ENCODE measurements around the gene KIN.

KIN gene

GRCh38 chr10:7768417-7768816, 19.4 kb downstream of the KIN start:
- ChIA-PET CTCF (interaction anchor here (0.6 kb wide), 1 partner anchor 73 kb away, joined by 3 read pairs; no protein-coding TSS in a partner anchor), POLR2A (interaction anchor here (1.0 kb wide), 1 partner anchor 9 kb away, joined by 3 read pairs; no protein-coding TSS in a partner anchor)
- DNase-seq (ENCODE audit: low read depth, low spot score) = no peak
- no peak for TF ChIP-seq CTCF (IDR thresholded peaks at IDR 0.05; ENCODE audit: insufficient read depth, low read length, missing control alignments)
- H3K4me3 ChIP-seq (ENCODE audit: low read depth, low read length) = no peak overlapping the region

- CTCF ChIA-PET = interaction anchor here (1.7 kb wide), 1 partner anchor 11 kb away, joined by 6 read pairs; no protein-coding TSS in a partner anchor
- peak; percentile 52 for DNase-seq (ENCODE audit: low read depth, low spot score)
- H3K4me3 ChIP-seq (ENCODE audit: low read depth, low read length) = no peak overlapping the region
- POLR2A ChIA-PET = interaction anchor here (0.7 to 1.2 kb wide), 3 partner anchors 21 to 51 kb away, joined by 3 to 5 read pairs (median 4); partner anchors contain the start of genes ATP5F1C, KIN and TAF3
- no peak for TF ChIP-seq CTCF (IDR thresholded peaks at IDR 0.05; ENCODE audit: insufficient read depth, low read length, missing control alignments)
Observed at GRCh38 chr10:7767209-7767608, 20.6 kb downstream of the KIN start.

GRCh38 chr10:7766241-7766640, 21.6 kb downstream of the KIN start:
- H3K4me3 ChIP-seq (ENCODE audit: low read depth, low read length) = no peak overlapping the region
- ChIA-PET POLR2A (no interaction called here), CTCF (interaction anchor here (1.7 kb wide), 1 partner anchor 10 kb away, joined by 6 read pairs; no protein-coding TSS in a partner anchor)
- TF ChIP-seq CTCF (IDR thresholded peaks at IDR 0.05; ENCODE audit: insufficient read depth, low read length, missing control alignments) = no peak
- no peak for DNase-seq (ENCODE audit: low read depth, low spot score)

GRCh38 chr10:7763929-7764328, 23.9 kb downstream of the KIN start:
- TF ChIP-seq CTCF (IDR thresholded peaks at IDR 0.05; ENCODE audit: insufficient read depth, low read length, missing control alignments) = no peak
- no peak for DNase-seq (ENCODE audit: low read depth, low spot score)
- POLR2A ChIA-PET = no interaction called here
- CTCF ChIA-PET = interaction anchor here (1.2 kb wide), 1 partner anchor 8 kb away, joined by 3 read pairs; no protein-coding TSS in a partner anchor
- no peak overlapping the region for H3K4me3 ChIP-seq (ENCODE audit: low read depth, low read length)

- ChIA-PET POLR2A (no interaction called here), CTCF (interaction anchor here (0.6 to 1.6 kb wide), 8 partner anchors 9 to 1551 kb away, joined by 3 to 6 read pairs (median 3); no protein-coding TSS in a partner anchor)
- DNase-seq (ENCODE audit: low read depth, low spot score) = no peak
- peak; percentile 59 for TF ChIP-seq CTCF (IDR thresholded peaks at IDR 0.05; ENCODE audit: insufficient read depth, low read length, missing control alignments)
- no peak overlapping the region for H3K4me3 ChIP-seq (ENCODE audit: low read depth, low read length)
Observed at GRCh38 chr10:7756360-7756992, 31.3 kb downstream of the KIN start.

GRCh38 chr10:7755103-7755502, 32.7 kb downstream of the KIN start:
- POLR2A ChIA-PET = no interaction called here
- no peak for DNase-seq (ENCODE audit: low read depth, low spot score)
- no peak overlapping the region for H3K4me3 ChIP-seq (ENCODE audit: low read depth, low read length)
- TF ChIP-seq CTCF (IDR thresholded peaks at IDR 0.05; ENCODE audit: insufficient read depth, low read length, missing control alignments) = no peak
- CTCF ChIA-PET = interaction anchor here (1.3 to 1.5 kb wide), 3 partner anchors 9 to 1552 kb away, joined by 3 read pairs; no protein-coding TSS in a partner anchor

All from AG04449 (cell line).